Stimulated activated CD4-positive, alpha-beta T cell treated with anti-CD3 and anti-CD28 coated beads, Interleukin-2, amount 100 ng/mL, for 4 hours (primary cell): Measurements from ENCODE around the gene C18orf63.
"Not testable (repeated sequence)": the region's sequence is repeated elsewhere in the genome, so short reads cannot be mapped to it uniquely, and the experiment has no call there.

ENCODE experiments used
- DNase-seq: peaks from one replicate; pipeline ENCODE4 v3.0.0-alpha.2; 2020; ENCODE audit warnings: low read depth

C18orf63 gene

GRCh38 chr18:74286106-74286855, 29.4 kb upstream of the C18orf63 start:
- DNase-seq: no peak

GRCh38 chr18:74286856-74287255, 28.8 kb upstream of the C18orf63 start:
- DNase-seq: no peak

GRCh38 chr18:74288041-74288440, 27.6 kb upstream of the C18orf63 start:
- no peak for DNase-seq

GRCh38 chr18:74288730-74289129, 26.9 kb upstream of the C18orf63 start:
- no peak for DNase-seq

GRCh38 chr18:74289137-74289536, 26.5 kb upstream of the C18orf63 start:
- DNase-seq: no peak

GRCh38 chr18:74290021-74290420, 25.6 kb upstream of the C18orf63 start:
- no peak for DNase-seq

GRCh38 chr18:74290794-74291471, 24.7 kb upstream of the C18orf63 start:
- DNase-seq: no peak

GRCh38 chr18:74291472-74291770, 24.2 kb upstream of the C18orf63 start:
- no peak for DNase-seq

- DNase-seq: peak; percentile 98
These were observed 23.7 kb upstream of the C18orf63 start, which contains the start of gene CYB5A for GRCh38 chr18:74291771-74292540. Gene CYB5A, minus strand, starts transcription at chr18:74291963. Its CDS starts 88 bp downstream, at chr18:74291875.

GRCh38 chr18:74292541-74292858, 23.1 kb upstream of the C18orf63 start:
- DNase-seq: no peak

- DNase-seq: not testable (repeated sequence)
These were observed 22.7 kb upstream of the C18orf63 start for GRCh38 chr18:74292982-74293381.

GRCh38 chr18:74294526-74294925, 21.1 kb upstream of the C18orf63 start:
- DNase-seq: no peak

GRCh38 chr18:74299162-74299561, 16.5 kb upstream of the C18orf63 start:
- no peak for DNase-seq

GRCh38 chr18:74299746-74300145, 15.9 kb upstream of the C18orf63 start:
- no peak for DNase-seq

GRCh38 chr18:74303306-74303705, 12.3 kb upstream of the C18orf63 start:
- DNase-seq: no peak

- no peak for DNase-seq
These were observed 11.7 kb upstream of the C18orf63 start for GRCh38 chr18:74303936-74304335.

- no peak for DNase-seq
These were observed 5.2 kb upstream of the C18orf63 start for GRCh38 chr18:74310411-74310810.

GRCh38 chr18:74311000-74311399, 4.6 kb upstream of the C18orf63 start:
- DNase-seq: no peak

GRCh38 chr18:74314759-74315463, 728 bp upstream of the C18orf63 start:
- no peak for DNase-seq

- DNase-seq: no peak
These were observed 875 bp downstream of the C18orf63 start for GRCh38 chr18:74316257-74317170.

GRCh38 chr18:74326231-74326630, 10.6 kb downstream of the C18orf63 start:
- DNase-seq: no peak
